ENCODE data around the gene C12orf76.

- TF ChIP-seq CTCF (IDR thresholded peaks at IDR 0.05) (no peak), POLR2A (IDR thresholded peaks at IDR 0.05) (no peak)
Observed at GRCh38 chr12:109999649-109999971, 48.7 kb downstream of the C12orf76 start.
